Calu3 (cell line): ENCODE data around the gene TTC39A. TPM values are rescaled to one million over a fixed set of nuclear protein-coding genes. Genes with fewer than 3 reads are reported as not detected.

Experiments used
- BruUV-seq: library from RNA; stranded (reverse); fragments of 400-500 nt; replicated peaks from 2 replicates; lab custom pipeline; 2021; lab: Mats Ljungman, UMichigan
- CTCF ChIA-PET: fragments of 300-600 bp; sonication (Branson Sonifier 250); formaldehyde crosslinking; loops from one replicate; lab custom pipeline; 2022; ENCODE audit warnings: antibody characterized with exemption; lab: Charles Lee
- DNase-seq: peaks from one replicate; pipeline ENCODE4 v3.0.0; 2022
- H3K27ac Mint-ChIP-seq: one replicate; pipeline ENCODE4 v1.8.0; 2022; ENCODE audit warnings: mixed read lengths; ENCODE audit not compliant: unreplicated experiment
- H3K27me3 Mint-ChIP-seq: one replicate; pipeline ENCODE4 v1.8.0; 2022; ENCODE audit warnings: mixed read lengths; ENCODE audit not compliant: unreplicated experiment
- H3K36me3 Mint-ChIP-seq: one replicate; pipeline ENCODE4 v1.8.0; 2022; ENCODE audit warnings: mild to moderate bottlenecking, moderate library complexity, mixed read lengths; ENCODE audit not compliant: insufficient read depth, unreplicated experiment
- H3K4me1 Mint-ChIP-seq: one replicate; pipeline ENCODE4 v1.8.0; 2022; ENCODE audit warnings: mild to moderate bottlenecking, low read depth, mixed read lengths; ENCODE audit not compliant: unreplicated experiment
- H3K4me3 Mint-ChIP-seq: one replicate; pipeline ENCODE4 v1.8.0; 2022; ENCODE audit warnings: mild to moderate bottlenecking, low read depth, moderate library complexity, mixed read lengths; ENCODE audit not compliant: unreplicated experiment
- H3K9me3 Mint-ChIP-seq: one replicate; pipeline ENCODE4 v1.8.0; 2022; ENCODE audit warnings: low read depth, mixed read lengths; ENCODE audit not compliant: unreplicated experiment
- CTCF ChIP-seq: fragments of 200-600 bp; IDR thresholded peaks from one replicate; pipeline ENCODE4 v1.8.0; 2022; ENCODE audit warnings: antibody characterized with exemption; ENCODE audit not compliant: unreplicated experiment
- intact Hi-C: fragments of 100-400 bp; cut with micrococcal nuclease; formaldehyde crosslinking; loops from one replicate; pipeline ENCODE4 v1.10.0; 2022; ENCODE audit not compliant: unreplicated experiment
- total RNA-seq: library from RNA; stranded (reverse); gene quantifications from 2 replicates; pipeline ENCODE4 v1.2.3, GENCODE V29; 2022

TTC39A gene
- total RNA-seq, 1 experiment from 2014 or later, result 18.8 TPM

DNA sequence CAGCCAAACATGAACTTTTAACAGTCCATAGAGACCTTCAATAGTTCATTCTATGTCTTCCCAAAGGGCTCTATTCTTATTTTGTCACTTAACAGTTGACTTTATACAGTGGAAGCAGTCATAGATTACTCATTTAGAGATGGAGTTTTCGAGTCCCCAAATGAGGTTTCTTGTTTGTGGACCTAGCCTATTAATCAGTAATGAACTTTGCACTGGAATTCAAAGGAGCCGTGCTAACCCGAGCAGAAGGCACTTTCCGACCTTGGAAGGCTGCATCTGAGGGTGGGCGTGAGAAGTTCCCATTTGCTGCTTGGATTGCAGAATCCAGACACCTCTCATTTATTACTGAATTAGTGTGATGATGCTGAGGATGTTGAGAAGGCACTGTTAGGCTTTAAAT is 46.4 kb downstream of the TTC39A start:
- Mint-ChIP-seq H3K9me3 (no peaks in the 10 kb centered on the region), H3K36me3 (peaks cover 11% of the 10 kb centered on the region), H3K27me3 (no peaks in the 10 kb centered on the region), H3K4me3 (no peak overlapping the region), H3K27ac (peak overlapping the region; percentile 48), H3K4me1 (peaks cover 16% of the 10 kb centered on the region)
- CTCF ChIA-PET, result interaction anchor here (0.7 kb wide), 1 partner anchor 37 kb away, joined by 3 read pairs; no protein-coding TSS in a partner anchor
- TF ChIP-seq CTCF, result no peak
- intact Hi-C loops, result no loop called here
- no peak for DNase-seq
- no TSS peak for BruUV-seq

DNA sequence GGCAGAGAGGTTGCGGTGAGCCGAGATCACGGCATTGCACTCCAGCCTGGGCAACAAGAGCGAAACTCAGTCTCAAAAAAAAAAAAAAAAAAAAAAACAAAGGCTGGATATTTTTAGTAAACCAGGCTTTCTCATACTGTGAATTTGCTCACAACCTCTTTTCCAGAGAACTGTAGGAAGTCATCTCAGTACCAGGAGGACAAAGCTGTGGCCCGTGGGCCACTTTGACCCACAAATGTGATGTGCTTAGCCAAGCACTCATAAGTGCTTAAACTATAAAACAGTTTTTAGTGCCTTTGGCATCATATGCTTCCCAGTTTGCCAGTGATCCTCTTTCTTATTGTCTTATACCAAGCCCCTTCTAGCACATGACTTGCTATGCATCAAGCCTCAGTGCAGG is 47.8 kb downstream of the TTC39A start:
- Mint-ChIP-seq H3K9me3 (no peaks in the 10 kb centered on the region), H3K4me3 (no peak overlapping the region), H3K27ac (no peak overlapping the region), H3K27me3 (no peaks in the 10 kb centered on the region), H3K4me1 (peaks cover 16% of the 10 kb centered on the region), H3K36me3 (peaks cover 5% of the 10 kb centered on the region)
- BruUV-seq, result no TSS peak
- no peak for TF ChIP-seq CTCF
- intact Hi-C loops, result no loop called here
- CTCF ChIA-PET, result no interaction called here
- no peak for DNase-seq

- no peak overlapping the region for H3K4me3 Mint-ChIP-seq
- H3K4me1 Mint-ChIP-seq, result peaks cover 16% of the 10 kb centered on the region
- H3K9me3 Mint-ChIP-seq, result no peaks in the 10 kb centered on the region
- H3K36me3 Mint-ChIP-seq, result peaks cover 5% of the 10 kb centered on the region
- CTCF ChIA-PET, result no interaction called here
- TF ChIP-seq CTCF, result no peak
- H3K27me3 Mint-ChIP-seq, result no peaks in the 10 kb centered on the region
- no peak for DNase-seq
- intact Hi-C loops, result no loop called here
- BruUV-seq, result no TSS peak
- H3K27ac Mint-ChIP-seq, result no peak overlapping the region
Measured at GRCh38 chr1:51281807-51282206, 48.6 kb downstream of the TTC39A start.

- no peak for TF ChIP-seq CTCF
- intact Hi-C loops, result no loop called here
- CTCF ChIA-PET, result no interaction called here
Measured at GRCh38 chr1:51280321-51280978, 49.9 kb downstream of the TTC39A start.

More at GRCh38 chr1:51280321-51280978, 49.9 kb downstream of the TTC39A start:
- Mint-ChIP-seq H3K9me3 (no peaks in the 10 kb centered on the region), H3K4me1 (peaks cover 16% of the 10 kb centered on the region), H3K27me3 (no peaks in the 10 kb centered on the region), H3K4me3 (no peak overlapping the region), H3K27ac (no peak overlapping the region), H3K36me3 (peaks cover 5% of the 10 kb centered on the region)
- no peak for DNase-seq
- no TSS peak for BruUV-seq
